NOMO-1 (cell line): ENCODE data around the gene CTNNBL1.
"Not testable (repeated sequence)": the region's sequence is repeated elsewhere in the genome, so short reads cannot be mapped to it uniquely, and the experiment has no call there.

Source experiments
- DNase-seq, 2 experiments: peaks; one replicate each; lab custom pipeline; 2025; ENCODE audit not compliant: unreplicated experiment in 2 of 2; lab: John Stamatoyannopoulos, UW

Gene CTNNBL1

DNA sequence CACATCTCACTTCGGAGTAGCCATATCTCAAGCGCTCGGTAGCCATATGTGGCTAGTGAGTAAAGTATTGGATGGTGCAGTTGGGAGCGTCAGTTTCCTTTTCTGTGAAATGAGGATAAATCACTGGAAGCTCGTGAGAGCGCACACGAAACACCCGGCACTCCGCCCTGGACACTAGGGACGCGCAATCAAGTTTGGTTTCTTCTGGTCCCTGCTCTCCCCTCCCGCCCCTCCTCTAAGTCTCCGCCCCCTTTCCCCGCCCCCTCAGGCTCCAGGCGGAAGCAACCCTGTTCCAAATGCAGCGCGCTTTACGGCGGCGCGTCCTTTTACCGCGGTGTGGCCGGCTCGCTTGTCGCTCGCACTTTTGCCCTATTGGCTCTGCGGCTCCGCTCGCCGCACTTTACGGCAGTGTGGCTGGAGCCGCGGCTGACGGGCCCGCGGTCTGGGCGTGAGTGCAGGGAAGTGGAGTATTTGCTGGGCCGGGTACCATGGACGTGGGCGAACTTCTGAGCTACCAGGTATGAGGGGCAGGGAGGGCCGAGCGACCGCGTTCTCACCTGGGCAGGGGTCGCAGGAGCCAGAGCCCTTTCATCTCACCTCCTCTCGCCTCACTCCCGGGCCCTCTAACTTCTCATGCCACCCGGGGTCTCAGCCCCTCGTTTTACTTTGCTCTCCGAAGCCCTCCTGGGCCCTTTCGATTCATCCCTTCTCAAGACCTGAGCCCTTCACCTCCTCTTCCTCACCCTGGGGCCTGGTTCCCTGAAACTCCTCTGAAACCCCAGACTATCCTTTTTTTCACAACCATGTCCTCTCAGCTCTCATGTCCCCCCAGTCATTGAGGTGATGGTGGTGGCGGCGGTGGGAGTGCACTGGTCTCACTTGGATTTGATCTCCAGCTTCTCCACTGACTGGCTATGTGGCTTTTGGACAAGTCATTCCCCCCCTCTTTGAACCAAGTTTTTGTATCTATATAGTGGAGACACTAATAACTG, at the start of gene CTNNBL1:
TSS of gene CTNNBL1 (plus strand) at position 396 of the 992 bp plus-strand sequence. CDS start at position 489, 93 bp downstream.
- DNase-seq = peak; percentile 95 to 96

GRCh38 chr20:37644605-37645004, 49.2 kb upstream of the CTNNBL1 start:
- DNase-seq = no peak

DNA sequence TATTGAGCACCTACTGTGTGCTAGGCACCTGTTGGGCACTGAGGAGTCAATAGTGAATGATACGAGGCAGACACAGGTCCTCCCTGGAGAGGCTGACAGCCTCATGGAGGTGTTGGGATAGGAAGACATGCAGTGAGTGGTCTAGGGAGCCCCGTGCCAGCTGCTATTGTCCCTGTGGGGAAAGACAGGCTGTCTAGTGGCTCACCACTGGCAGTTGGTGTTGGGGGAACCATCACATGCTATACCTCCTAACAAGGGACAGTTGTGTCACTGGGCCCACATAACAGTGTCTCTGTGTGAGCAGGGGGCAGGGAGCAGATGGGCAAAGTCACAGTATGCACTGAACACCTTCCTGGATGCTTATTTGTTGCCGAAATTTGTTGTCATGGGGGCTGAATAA, 45.9 kb upstream of the CTNNBL1 start:
- DNase-seq = no peak

DNA sequence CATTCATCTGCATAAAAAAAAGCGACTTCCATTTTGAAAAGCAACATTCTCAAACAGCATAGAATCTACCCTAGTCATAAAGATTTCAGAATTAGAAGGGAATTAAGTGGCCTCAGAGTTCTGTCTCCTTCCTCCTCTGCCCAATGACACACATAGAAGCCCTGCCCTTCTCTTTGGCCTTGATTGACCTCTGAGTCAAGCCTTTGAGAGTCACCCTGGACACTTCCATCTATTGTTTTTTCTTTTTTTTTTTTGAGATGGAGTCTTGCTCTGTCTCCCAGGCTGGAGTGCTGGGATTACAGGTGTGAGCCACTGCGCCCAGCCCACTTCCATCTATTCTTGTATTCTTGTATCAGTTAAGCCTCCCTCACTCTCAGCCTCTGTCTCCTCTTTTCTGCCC, 44.8 kb upstream of the CTNNBL1 start:
- DNase-seq = no peak

GRCh38 chr20:37649676-37650370, 44.0 kb upstream of the CTNNBL1 start:
- no peak for DNase-seq

DNA sequence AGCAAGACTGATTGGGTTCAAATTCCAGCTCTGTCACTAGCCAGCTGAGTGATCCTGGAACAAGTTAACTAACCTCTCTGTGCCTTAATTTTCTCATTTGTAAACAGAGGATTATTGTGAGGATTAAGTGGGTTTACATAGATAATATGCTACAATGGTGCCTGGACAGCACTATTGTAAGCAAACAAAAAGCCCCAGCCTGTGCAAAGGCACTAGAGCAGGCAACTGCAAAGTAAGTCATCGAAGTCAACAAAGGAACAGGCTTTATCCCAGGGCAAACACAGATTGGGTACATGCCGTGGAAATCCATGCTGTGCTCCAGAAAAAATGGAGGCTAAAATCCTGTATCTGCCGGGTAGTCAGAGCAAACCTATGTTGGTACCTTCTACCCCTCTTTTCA, 43.2 kb upstream of the CTNNBL1 start:
- DNase-seq = no peak

- peak; percentile 23 to 30 for DNase-seq
These were observed 41.9 kb upstream of the CTNNBL1 start for GRCh38 chr20:37651932-37652331.

GRCh38 chr20:37656945-37657344, 36.9 kb upstream of the CTNNBL1 start:
- no peak for DNase-seq

DNA sequence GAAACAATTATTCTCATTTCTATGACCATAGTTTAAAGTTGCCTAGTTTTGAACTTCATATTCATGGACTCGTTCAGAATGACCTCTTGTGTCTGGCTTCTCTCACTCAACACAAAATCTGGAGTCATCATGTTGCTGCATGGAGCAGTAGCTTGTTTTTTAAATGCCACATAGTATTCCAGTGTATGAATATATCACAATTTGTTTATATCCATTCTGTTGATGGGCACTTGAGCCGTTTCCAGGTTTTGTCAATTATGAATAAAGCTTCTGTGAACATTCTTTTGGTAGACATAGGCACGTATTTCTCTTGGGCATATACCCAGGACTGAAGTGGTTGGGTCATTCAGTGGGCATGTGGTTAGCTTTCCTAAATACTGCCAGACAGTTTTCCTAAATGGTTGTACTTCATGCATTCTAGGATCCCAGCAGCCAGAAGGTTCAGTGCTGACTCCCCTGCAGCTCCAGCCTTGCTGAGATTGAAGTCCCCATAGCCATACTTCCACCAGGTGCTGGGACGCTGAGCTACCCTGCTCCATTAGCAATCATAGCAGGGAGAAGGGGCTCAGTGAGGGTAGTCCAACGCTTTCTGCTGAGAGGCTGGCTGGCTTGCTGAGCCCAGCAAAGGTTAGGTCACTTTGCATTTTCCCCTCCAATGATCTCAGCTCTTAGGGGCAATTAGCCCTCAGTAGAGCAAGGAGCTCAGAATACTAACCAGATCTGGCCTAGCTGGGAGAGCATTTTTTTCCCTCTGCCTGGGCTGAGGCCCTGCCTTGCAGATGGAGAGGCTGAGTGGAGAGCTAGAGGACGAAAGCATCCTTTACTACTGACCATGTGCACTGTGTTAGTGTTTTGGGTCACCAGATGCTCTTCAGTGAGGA, 35.7 kb upstream of the CTNNBL1 start:
- no peak for DNase-seq

GRCh38 chr20:37661519-37661918, 32.3 kb upstream of the CTNNBL1 start:
- no peak for DNase-seq

- DNase-seq = no peak
These were observed 31.5 kb upstream of the CTNNBL1 start for GRCh38 chr20:37662308-37662707.

GRCh38 chr20:37664595-37664994, 29.2 kb upstream of the CTNNBL1 start:
- DNase-seq = not testable (repeated sequence)

DNA sequence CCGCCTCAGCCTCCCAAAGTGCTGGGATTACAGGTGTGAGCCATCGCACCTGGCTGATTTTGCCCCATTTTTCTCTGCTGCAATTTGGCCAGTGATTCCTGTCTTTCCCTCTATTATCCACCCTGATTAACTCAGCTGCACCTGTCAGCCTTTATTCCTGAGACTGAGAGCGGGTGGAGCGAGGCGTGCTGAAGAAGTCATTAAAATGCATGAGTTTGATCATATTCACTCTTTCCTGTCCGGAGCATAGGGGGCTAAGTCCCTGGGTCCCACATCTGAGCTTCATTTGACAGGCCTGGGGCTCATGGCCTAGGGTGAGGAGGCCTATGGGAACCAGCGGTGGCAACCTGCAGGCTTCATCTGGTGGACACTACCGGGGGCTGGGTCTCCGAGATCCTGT, 25.7 kb upstream of the CTNNBL1 start:
- no peak for DNase-seq

GRCh38 chr20:37669062-37669772, 24.6 kb upstream of the CTNNBL1 start:
- peak; percentile 3 to 57 for DNase-seq

GRCh38 chr20:37669773-37670236, 24.0 kb upstream of the CTNNBL1 start:
- no peak for DNase-seq

- no peak for DNase-seq
These were observed 23.5 kb upstream of the CTNNBL1 start for GRCh38 chr20:37670351-37670791.

DNA sequence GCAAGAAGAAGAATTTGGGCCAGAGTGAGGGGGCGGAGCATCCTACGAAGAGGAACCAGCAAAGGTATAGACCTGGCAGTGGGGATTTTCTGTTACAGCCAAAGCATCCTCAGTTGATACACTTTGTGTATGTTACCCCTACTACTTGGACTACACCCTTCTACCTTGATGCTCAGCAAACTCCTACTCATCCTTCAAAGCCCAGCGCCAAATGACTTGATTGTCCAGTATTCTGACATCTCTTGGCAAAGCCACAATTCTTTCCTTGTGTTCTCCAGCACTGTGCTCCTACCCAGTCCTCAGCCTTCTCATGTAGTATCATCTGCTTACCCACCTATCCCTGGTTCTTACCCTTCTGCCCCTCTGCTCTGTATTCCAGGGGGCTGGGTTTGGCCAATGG, 21.7 kb upstream of the CTNNBL1 start:
- DNase-seq = no peak

DNA sequence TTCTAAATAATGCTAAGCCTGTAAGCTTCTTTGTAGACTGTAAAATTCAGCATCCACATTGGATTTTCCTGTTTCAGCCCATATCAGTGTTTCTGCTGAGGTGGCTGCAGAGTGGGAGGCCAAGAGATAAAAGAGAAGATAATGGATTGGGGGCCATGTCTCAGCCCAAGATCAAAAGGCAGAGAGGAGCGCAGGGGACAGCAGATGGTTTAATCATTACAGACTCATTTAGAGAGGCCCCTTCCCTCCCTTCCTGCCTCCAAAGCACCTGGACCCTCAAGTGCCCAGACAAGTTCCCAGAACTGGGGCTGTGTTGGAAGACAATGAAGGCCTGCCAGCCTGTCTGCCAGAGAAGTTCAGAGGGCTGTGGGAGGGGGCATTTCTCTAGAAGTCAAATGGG, 20.4 kb upstream of the CTNNBL1 start:
- DNase-seq = no peak

DNA sequence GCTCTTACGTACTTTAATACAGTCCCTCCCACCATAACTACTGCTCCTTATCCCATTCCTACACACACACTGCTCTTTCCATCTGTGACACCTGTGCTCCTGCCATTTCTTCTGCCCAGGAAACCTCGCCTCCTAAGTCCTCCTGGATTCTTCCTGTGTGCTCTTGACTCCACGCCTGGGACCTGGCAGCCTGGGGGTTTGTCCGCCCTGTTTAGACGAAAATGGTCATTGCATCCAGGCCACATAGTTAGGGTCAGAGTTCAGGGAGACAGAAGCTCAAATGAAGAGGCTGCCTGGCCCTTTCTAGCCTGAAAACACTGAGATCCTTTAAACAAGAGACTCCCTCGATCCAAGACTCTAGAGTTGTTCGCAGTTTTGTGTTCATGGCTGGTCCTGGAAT, 17.4 kb upstream of the CTNNBL1 start:
- DNase-seq = no peak
